Uterus (tissue), 2 donors: Measurements from ENCODE around the gene CDK9.

Source experiments
- POLR2A ChIP-seq, 2 donors: fragments of 450-650 bp; IDR thresholded peaks; one replicate each; pipeline ENCODE4 v1.6.1; 2016; ENCODE audit warnings: antibody characterized with exemption in 2 of 2, mild to moderate bottlenecking in 1 of 2, moderate library complexity in 1 of 2
- TF ChIP-seq, protein P1 (sequence below), 4 experiments: fragments of 200-600 bp in 2 of 4; fragments of 450-650 bp in 2 of 4; sonication (generic) in 2 of 4; IDR thresholded peaks; one replicate each; pipeline ENCODE4 v1.5.1; 2016 to 2019; ENCODE audit warnings: antibody characterized with exemption in 4 of 4, mild to moderate bottlenecking in 2 of 4, moderate library complexity in 1 of 4

DNA sequence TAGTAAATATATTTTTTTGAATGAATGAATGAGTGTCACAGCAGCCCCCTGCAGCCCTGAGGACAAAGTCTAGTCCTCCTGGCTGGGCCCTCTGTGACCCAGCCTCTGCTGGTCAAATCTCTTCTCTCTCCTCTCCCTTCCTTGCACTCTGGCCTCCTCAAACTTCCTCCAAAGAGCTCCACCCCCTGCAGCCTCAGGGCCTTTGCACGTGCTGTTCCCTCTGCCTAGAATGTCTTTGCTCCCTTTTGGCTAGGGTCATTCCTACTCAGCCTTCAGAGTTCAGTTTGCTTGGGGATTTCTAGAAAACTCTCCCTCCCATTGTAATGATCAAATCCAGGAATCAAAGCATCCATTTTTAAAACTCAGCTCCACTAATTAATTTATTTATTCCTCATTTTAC, 20.4 kb upstream of the CDK9 start:
- TF ChIP-seq, protein P1, sequence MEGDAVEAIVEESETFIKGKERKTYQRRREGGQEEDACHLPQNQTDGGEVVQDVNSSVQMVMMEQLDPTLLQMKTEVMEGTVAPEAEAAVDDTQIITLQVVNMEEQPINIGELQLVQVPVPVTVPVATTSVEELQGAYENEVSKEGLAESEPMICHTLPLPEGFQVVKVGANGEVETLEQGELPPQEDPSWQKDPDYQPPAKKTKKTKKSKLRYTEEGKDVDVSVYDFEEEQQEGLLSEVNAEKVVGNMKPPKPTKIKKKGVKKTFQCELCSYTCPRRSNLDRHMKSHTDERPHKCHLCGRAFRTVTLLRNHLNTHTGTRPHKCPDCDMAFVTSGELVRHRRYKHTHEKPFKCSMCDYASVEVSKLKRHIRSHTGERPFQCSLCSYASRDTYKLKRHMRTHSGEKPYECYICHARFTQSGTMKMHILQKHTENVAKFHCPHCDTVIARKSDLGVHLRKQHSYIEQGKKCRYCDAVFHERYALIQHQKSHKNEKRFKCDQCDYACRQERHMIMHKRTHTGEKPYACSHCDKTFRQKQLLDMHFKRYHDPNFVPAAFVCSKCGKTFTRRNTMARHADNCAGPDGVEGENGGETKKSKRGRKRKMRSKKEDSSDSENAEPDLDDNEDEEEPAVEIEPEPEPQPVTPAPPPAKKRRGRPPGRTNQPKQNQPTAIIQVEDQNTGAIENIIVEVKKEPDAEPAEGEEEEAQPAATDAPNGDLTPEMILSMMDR (IDR thresholded peaks at IDR 0.05), result no peak
- TF ChIP-seq POLR2A (IDR thresholded peaks at IDR 0.05), result no peak
